ENCODE measurements around the gene NEURL3. TPM values are rescaled to one million over a fixed set of nuclear protein-coding genes. Genes with fewer than 3 reads are reported as not detected.

Gene NEURL3
- total and polyA plus RNA-seq, 9 of the 15 experiments (the other 6 are each of a cell fraction or from before 2014, with no cell fraction given): not detected

DNA sequence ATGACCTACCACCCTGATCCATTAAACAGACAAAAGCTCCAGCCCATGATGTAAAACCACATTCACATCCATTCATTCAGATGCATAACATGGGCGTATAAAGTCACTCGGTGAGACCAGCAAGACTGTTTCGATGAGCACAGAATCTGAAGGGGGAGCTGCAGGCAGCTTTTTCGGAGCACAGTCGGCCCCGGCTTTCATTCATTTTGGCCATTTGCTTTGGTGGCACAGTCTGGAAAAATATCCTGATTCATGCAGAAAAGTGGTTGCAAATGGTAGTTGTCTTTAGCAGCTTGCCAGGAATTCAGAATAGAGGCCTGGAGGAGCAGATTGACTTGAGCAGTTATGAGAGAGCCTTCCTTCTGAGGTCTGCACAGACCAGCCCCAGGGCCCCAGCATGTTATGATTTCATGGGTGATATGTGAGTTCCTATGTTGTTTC, 42.6 kb upstream of the NEURL3 start:
- H3K4me2 ChIP-seq (ENCODE audit: insufficient read depth, low read length): no peak overlapping the region
- ChIA-PET POLR2A (interaction anchor here (0.5 to 1.6 kb wide), 4 partner anchors 8 to 16 kb away, joined by 3 to 7 read pairs (median 4); no protein-coding TSS in a partner anchor), CTCF (ENCODE audit: low intra/inter-chr PET ratio) (no interaction called here)
- H2AFZ ChIP-seq (ENCODE audit: low read depth, low read length): no peak overlapping the region
- H3K9me1 ChIP-seq (ENCODE audit: control insufficient read depth, insufficient read depth, low read length): no peaks in the 10 kb centered on the region
- no peak overlapping the region for H3K9ac ChIP-seq (ENCODE audit: insufficient read depth in 1 of 2, low read depth in 2 of 2, low read length in 2 of 2)
- no peak for TF ChIP-seq ARID2 (IDR thresholded peaks at IDR 0.05)
- TF ChIP-seq ELF2 (CRISPR knock-in tag; IDR thresholded peaks at IDR 0.05): no peak
- no peak for TF ChIP-seq ARNT (IDR thresholded peaks at IDR 0.05)
- FAIRE-seq (no peak), ATAC-seq (no peak), DNase-seq (ENCODE audit: extremely low read depth in 1 of 4, low spot score in 3 of 4) (no peak)
- intact Hi-C loops (cut with micrococcal nuclease) (no loop called here), in situ Hi-C loops (cut with MboI) (no loop called here)
- no peaks in the 10 kb centered on the region for H3K9me3 ChIP-seq (replicated peaks; ENCODE audit: control insufficient read depth, insufficient read depth, low read depth, low read length)
- H4K20me1 ChIP-seq (replicated peaks; ENCODE audit: control insufficient read depth, insufficient read depth, low read length): no peaks in the 10 kb centered on the region
- H3K4me3 ChIP-seq: no peak overlapping the region
- no peak overlapping the region for H3K27ac ChIP-seq (ENCODE audit: extremely low read depth, low read depth, low read length)
- H3K27me3 ChIP-seq (ENCODE audit: control insufficient read depth in 2 of 2, insufficient read depth in 2 of 2, low read length in 2 of 2): no peaks in the 10 kb centered on the region
- WGBS (ENCODE audit: insufficient coverage, low coverage, missing lambda C conversion rate): 81% methylated on average over 6 of the region's 6 CpGs
- H3K4me1 ChIP-seq (replicated peaks in 1 of 2; ENCODE audit: control insufficient read depth in 2 of 2, insufficient read depth in 2 of 2, low read length in 2 of 2): peaks cover 0 to 17% of the 10 kb centered on the region in 2 experiments; a peak in 2 of 5 replicates
- BruUV-seq (replicated peaks): no TSS peak
- no peaks in the 10 kb centered on the region for H3K79me2 ChIP-seq (ENCODE audit: control insufficient read depth, insufficient read depth, low read length)
- H3K36me3 ChIP-seq (ENCODE audit: control insufficient read depth, insufficient read depth, low read length): peaks cover 4% of the 10 kb centered on the region; the same call in 1 of the 3 replicates

- Histone ChIP-seq H3K27me3 (ENCODE audit: control insufficient read depth in 2 of 2, insufficient read depth in 2 of 2, low read length in 2 of 2) (no peaks in the 10 kb centered on the region), H3K27ac (ENCODE audit: extremely low read depth, low read depth, low read length) (no peak overlapping the region), H3K79me2 (ENCODE audit: control insufficient read depth, insufficient read depth, low read length) (no peaks in the 10 kb centered on the region), H3K4me3 (no peak overlapping the region), H3K9ac (ENCODE audit: insufficient read depth in 1 of 2, low read depth in 2 of 2, low read length in 2 of 2) (no peak overlapping the region), H3K4me2 (ENCODE audit: insufficient read depth, low read length) (no peak overlapping the region), H3K9me1 (ENCODE audit: control insufficient read depth, insufficient read depth, low read length) (no peaks in the 10 kb centered on the region), H2AFZ (ENCODE audit: low read depth, low read length) (no peak overlapping the region), H3K4me1 (replicated peaks in 1 of 2; ENCODE audit: control insufficient read depth in 2 of 2, insufficient read depth in 2 of 2, low read length in 2 of 2) (peaks cover 0 to 16% of the 10 kb centered on the region in 2 experiments; a peak in 2 of 5 replicates), H3K36me3 (ENCODE audit: control insufficient read depth, insufficient read depth, low read length) (peaks cover 4% of the 10 kb centered on the region; the same call in 1 of the 3 replicates), H3K9me3 (replicated peaks; ENCODE audit: control insufficient read depth, insufficient read depth, low read depth, low read length) (no peaks in the 10 kb centered on the region), H4K20me1 (replicated peaks; ENCODE audit: control insufficient read depth, insufficient read depth, low read length) (no peaks in the 10 kb centered on the region)
- ChIA-PET CTCF (ENCODE audit: low intra/inter-chr PET ratio) (no interaction called here), POLR2A (interaction anchor here (1.1 kb wide), 1 partner anchor 14 kb away, joined by 5 read pairs; no protein-coding TSS in a partner anchor)
- BruUV-seq (replicated peaks): no TSS peak
- no peak for TF ChIP-seq ARID2 (IDR thresholded peaks at IDR 0.05)
- DNase-seq (ENCODE audit: extremely low read depth in 1 of 4, low spot score in 3 of 4) (no peak), FAIRE-seq (no peak), ATAC-seq (no peak)
- 80% methylated on average over 3 of the region's 7 CpGs for WGBS (ENCODE audit: insufficient coverage, low coverage, missing lambda C conversion rate)
- intact Hi-C loops (cut with micrococcal nuclease) (no loop called here), in situ Hi-C loops (cut with MboI) (no loop called here)
These were observed 42.1 kb upstream of the NEURL3 start for GRCh38 chr2:96547203-96547641.

All from K562 (cell line).